ENCODE results near the gene STIL. TPM values are rescaled to one million over a fixed set of nuclear protein-coding genes. Genes with fewer than 3 reads are reported as not detected.

The STIL gene
- polyA plus RNA-seq, 2 donors: 1.6 to 2.4 TPM

DNA sequence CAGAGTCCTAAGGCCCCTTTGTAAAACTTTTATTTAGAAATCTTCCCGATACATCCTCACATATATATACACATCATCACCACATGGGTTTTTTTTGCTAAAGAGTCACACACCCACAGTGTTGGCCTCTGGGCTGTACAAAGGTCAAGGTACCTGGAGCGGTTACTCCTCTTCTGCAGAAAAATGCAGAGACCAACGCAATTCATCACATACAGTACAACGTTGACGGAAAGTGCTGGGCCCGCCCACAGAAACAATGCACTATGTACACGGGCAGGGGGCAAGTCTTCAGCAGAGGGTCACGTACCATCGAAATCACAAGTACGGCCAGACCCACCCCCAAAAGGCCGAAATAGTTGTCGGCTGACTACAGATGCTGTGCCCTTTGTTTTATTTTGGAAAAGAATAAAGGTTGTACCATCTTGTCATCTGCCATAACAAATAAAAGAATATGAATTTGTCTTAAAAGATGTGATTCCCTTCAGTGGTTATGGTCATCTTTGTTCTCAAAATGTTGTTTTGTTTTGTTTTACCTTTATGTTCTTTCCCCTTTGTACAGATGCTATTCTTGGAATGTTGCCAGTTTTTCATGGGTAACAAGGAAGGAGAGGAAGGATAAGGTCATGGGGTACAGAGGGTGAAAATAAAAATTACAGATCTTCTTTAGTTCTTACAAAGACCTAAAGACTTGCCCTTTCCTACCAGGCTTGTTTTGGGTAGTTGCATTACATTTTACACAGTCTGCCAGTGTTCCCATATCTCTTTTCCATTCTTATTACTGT is 97.5 kb downstream of the STIL start:
- no peak overlapping the region for H3K4me3 ChIP-seq (ENCODE audit: low read depth in 1 of 2, low read length in 2 of 2)
- WGBS, 2 donors: 80 to 86% methylated on average over 12 of the region's 12 CpGs
- no peaks in the 10 kb centered on the region for H3K36me3 ChIP-seq (ENCODE audit: control insufficient read depth in 2 of 2, insufficient read depth in 2 of 2, low read length in 1 of 2)

GRCh38 chr1:47215713-47216112 is 98.2 kb downstream of the STIL start:
- Histone ChIP-seq H3K27ac (ENCODE audit: low read depth in 2 of 2, low read length in 1 of 2) (no peak overlapping the region), H3K27me3 (ENCODE audit: control insufficient read depth in 1 of 2, insufficient read depth in 2 of 2, low read length in 2 of 2) (no peaks in the 10 kb centered on the region), H3K9me3 (ENCODE audit: control insufficient read depth in 2 of 2, insufficient read depth in 1 of 2, low read depth in 1 of 2, low read length in 1 of 2) (no peaks in the 10 kb centered on the region), H3K36me3 (ENCODE audit: control insufficient read depth in 2 of 2, insufficient read depth in 2 of 2, low read length in 1 of 2) (no peaks in the 10 kb centered on the region), H3K4me1 (ENCODE audit: control insufficient read depth in 2 of 2, insufficient read depth in 2 of 2, low read length in 1 of 2) (no peaks in the 10 kb centered on the region), H3K4me3 (ENCODE audit: low read depth in 1 of 2, low read length in 2 of 2) (no peak overlapping the region)
- WGBS, 2 donors: 84 to 90% methylated on average over 4 of the region's 4 CpGs

More for the DNA sequence above, 97.5 kb downstream of the STIL start:
- H3K9me3 ChIP-seq (ENCODE audit: control insufficient read depth in 2 of 2, insufficient read depth in 1 of 2, low read depth in 1 of 2, low read length in 1 of 2): no peaks in the 10 kb centered on the region
- H3K4me1 ChIP-seq (ENCODE audit: control insufficient read depth in 2 of 2, insufficient read depth in 2 of 2, low read length in 1 of 2): no peaks in the 10 kb centered on the region
- H3K27ac ChIP-seq (ENCODE audit: low read depth in 2 of 2, low read length in 1 of 2): no peak overlapping the region
- H3K27me3 ChIP-seq (ENCODE audit: control insufficient read depth in 1 of 2, insufficient read depth in 2 of 2, low read length in 2 of 2): no peaks in the 10 kb centered on the region

DNA sequence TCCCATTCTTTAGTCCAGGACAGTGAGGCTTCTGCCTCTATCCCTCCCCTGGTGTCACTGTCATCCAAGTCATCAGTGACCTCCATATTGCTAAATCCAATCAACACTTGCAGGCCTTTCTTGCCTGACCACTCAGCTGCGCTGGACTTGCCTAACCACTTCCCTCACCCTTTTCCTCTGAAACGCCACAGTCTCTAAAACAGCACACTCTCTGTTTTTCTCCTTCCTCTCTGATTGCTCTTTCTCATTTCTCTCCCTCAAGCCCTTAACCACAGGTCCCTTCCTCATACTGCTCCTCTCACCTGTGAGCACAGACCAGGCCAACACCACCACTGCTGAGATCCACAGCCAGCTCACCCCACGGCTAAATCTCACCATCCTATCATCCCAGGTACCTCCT is 99.4 kb downstream of the STIL start:
- H3K27me3 ChIP-seq (ENCODE audit: control insufficient read depth in 1 of 2, insufficient read depth in 2 of 2, low read length in 2 of 2): no peaks in the 10 kb centered on the region
- H3K9me3 ChIP-seq (ENCODE audit: control insufficient read depth in 2 of 2, insufficient read depth in 1 of 2, low read depth in 1 of 2, low read length in 1 of 2): no peaks in the 10 kb centered on the region
- 61 to 66% methylated on average over 3 of the region's 3 CpGs for WGBS, 2 donors
- H3K27ac ChIP-seq (ENCODE audit: low read depth in 2 of 2, low read length in 1 of 2): no peak overlapping the region
- no peak overlapping the region for H3K4me3 ChIP-seq (ENCODE audit: low read depth in 1 of 2, low read length in 2 of 2)
- no peaks in the 10 kb centered on the region for H3K4me1 ChIP-seq (ENCODE audit: control insufficient read depth in 2 of 2, insufficient read depth in 2 of 2, low read length in 1 of 2)
- no peaks in the 10 kb centered on the region for H3K36me3 ChIP-seq (ENCODE audit: control insufficient read depth in 2 of 2, insufficient read depth in 2 of 2, low read length in 1 of 2)

DNA sequence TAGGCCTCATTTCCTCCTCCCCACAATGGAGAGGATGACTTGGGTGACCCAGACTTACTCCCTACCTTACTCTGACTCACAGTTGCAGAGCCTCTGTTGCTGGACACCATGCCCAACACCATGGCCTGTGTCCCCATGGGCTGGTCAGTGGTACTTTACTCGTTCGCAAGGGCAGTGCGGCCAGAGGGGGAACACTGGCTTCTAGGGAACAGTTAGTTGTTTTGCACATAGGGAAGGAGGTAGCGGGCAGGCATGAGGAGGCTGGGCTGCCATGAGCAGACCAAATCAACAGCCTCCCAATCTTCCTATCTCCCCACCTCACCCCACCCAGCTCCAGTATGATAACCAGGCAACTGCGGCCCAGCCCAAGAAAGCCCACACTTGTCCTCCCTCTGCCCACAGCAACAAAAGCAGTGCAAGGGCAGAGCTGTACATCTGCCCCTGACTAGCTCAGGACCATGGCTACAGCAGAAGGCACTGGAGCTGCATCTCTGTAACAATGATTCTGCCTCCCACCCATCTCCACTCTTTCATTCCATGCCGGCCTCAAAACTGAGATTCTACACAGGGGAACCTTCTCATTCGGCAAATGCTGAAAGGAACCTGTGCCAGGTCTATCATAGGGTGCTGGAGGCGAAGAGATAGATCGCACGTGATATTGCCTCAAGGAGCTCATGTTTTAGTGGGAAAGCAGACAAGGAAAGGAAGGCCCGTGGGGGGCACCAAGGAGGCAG is 100.5 kb downstream of the STIL start:
- no peaks in the 10 kb centered on the region for H3K4me1 ChIP-seq (ENCODE audit: control insufficient read depth in 2 of 2, insufficient read depth in 2 of 2, low read length in 1 of 2)
- H3K36me3 ChIP-seq (ENCODE audit: control insufficient read depth in 2 of 2, insufficient read depth in 2 of 2, low read length in 1 of 2): no peaks in the 10 kb centered on the region
- no peaks in the 10 kb centered on the region for H3K9me3 ChIP-seq (ENCODE audit: control insufficient read depth in 2 of 2, insufficient read depth in 1 of 2, low read depth in 1 of 2, low read length in 1 of 2)
- WGBS, 2 donors: 65 to 77% methylated on average over 11 of the region's 11 CpGs
- H3K4me3 ChIP-seq (ENCODE audit: low read depth in 1 of 2, low read length in 2 of 2): no peak overlapping the region
- H3K27me3 ChIP-seq (ENCODE audit: control insufficient read depth in 1 of 2, insufficient read depth in 2 of 2, low read length in 2 of 2): no peaks in the 10 kb centered on the region
- no peak overlapping the region for H3K27ac ChIP-seq (ENCODE audit: low read depth in 2 of 2, low read length in 1 of 2)

- H3K9me3 ChIP-seq (ENCODE audit: control insufficient read depth in 2 of 2, insufficient read depth in 1 of 2, low read depth in 1 of 2, low read length in 1 of 2): no peaks in the 10 kb centered on the region
- H3K27me3 ChIP-seq (ENCODE audit: control insufficient read depth in 1 of 2, insufficient read depth in 2 of 2, low read length in 2 of 2): no peaks in the 10 kb centered on the region
- H3K36me3 ChIP-seq (ENCODE audit: control insufficient read depth in 2 of 2, insufficient read depth in 2 of 2, low read length in 1 of 2): no peaks in the 10 kb centered on the region
- 71 to 86% methylated on average over 4 of the region's 4 CpGs for WGBS, 2 donors
- H3K27ac ChIP-seq (ENCODE audit: low read depth in 2 of 2, low read length in 1 of 2): no peak overlapping the region
- no peaks in the 10 kb centered on the region for H3K4me1 ChIP-seq (ENCODE audit: control insufficient read depth in 2 of 2, insufficient read depth in 2 of 2, low read length in 1 of 2)
- no peak overlapping the region for H3K4me3 ChIP-seq (ENCODE audit: low read depth in 1 of 2, low read length in 2 of 2)
Observed at GRCh38 chr1:47212636-47213229, 101.2 kb downstream of the STIL start.

DNA sequence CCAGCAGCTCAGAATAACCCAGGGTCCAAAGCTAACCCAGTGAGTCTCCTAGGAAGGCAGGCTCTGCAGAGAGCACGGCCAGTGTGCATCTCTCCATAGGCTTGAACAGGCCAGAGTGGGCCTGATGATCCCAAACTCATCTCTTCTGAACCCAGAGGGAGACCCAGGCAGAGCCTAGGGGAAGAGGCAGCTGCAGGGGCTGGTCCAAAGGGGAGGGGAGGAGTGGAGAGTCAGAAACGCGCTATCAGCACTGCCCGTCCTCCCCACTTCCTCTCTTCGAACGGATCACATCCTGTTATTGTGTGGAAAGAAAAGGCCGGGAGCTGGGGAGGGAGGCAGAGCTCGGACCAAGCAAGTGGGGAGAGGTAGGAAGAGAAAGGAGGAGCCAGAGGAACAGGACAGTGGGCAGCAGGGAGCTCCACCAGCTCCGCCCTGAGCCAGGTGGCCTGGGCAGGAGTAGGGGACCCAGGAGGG is 102.1 kb downstream of the STIL start:
- H3K27ac ChIP-seq (ENCODE audit: low read depth in 2 of 2, low read length in 1 of 2): no peak overlapping the region
- WGBS, 2 donors: 67 to 69% methylated on average over 9 of the region's 9 CpGs

GRCh38 chr1:47210666-47211065 is 103.3 kb downstream of the STIL start:
- H3K27me3 ChIP-seq (ENCODE audit: control insufficient read depth in 1 of 2, insufficient read depth in 2 of 2, low read length in 2 of 2): no peaks in the 10 kb centered on the region
- no peak overlapping the region for H3K27ac ChIP-seq (ENCODE audit: low read depth in 2 of 2, low read length in 1 of 2)
- no peaks in the 10 kb centered on the region for H3K9me3 ChIP-seq (ENCODE audit: control insufficient read depth in 2 of 2, insufficient read depth in 1 of 2, low read depth in 1 of 2, low read length in 1 of 2)
- no peaks in the 10 kb centered on the region for H3K4me1 ChIP-seq (ENCODE audit: control insufficient read depth in 2 of 2, insufficient read depth in 2 of 2, low read length in 1 of 2)
- H3K36me3 ChIP-seq (ENCODE audit: control insufficient read depth in 2 of 2, insufficient read depth in 2 of 2, low read length in 1 of 2): no peaks in the 10 kb centered on the region
- no peak overlapping the region for H3K4me3 ChIP-seq (ENCODE audit: low read depth in 1 of 2, low read length in 2 of 2)
- WGBS, 2 donors: 72 to 75% methylated on average over 3 of the region's 3 CpGs

More for the DNA sequence above, 102.1 kb downstream of the STIL start:
- Histone ChIP-seq H3K27me3 (ENCODE audit: control insufficient read depth in 1 of 2, insufficient read depth in 2 of 2, low read length in 2 of 2) (no peaks in the 10 kb centered on the region), H3K4me1 (ENCODE audit: control insufficient read depth in 2 of 2, insufficient read depth in 2 of 2, low read length in 1 of 2) (no peaks in the 10 kb centered on the region), H3K9me3 (ENCODE audit: control insufficient read depth in 2 of 2, insufficient read depth in 1 of 2, low read depth in 1 of 2, low read length in 1 of 2) (no peaks in the 10 kb centered on the region), H3K4me3 (ENCODE audit: low read depth in 1 of 2, low read length in 2 of 2) (no peak overlapping the region), H3K36me3 (ENCODE audit: control insufficient read depth in 2 of 2, insufficient read depth in 2 of 2, low read length in 1 of 2) (no peaks in the 10 kb centered on the region)

DNA sequence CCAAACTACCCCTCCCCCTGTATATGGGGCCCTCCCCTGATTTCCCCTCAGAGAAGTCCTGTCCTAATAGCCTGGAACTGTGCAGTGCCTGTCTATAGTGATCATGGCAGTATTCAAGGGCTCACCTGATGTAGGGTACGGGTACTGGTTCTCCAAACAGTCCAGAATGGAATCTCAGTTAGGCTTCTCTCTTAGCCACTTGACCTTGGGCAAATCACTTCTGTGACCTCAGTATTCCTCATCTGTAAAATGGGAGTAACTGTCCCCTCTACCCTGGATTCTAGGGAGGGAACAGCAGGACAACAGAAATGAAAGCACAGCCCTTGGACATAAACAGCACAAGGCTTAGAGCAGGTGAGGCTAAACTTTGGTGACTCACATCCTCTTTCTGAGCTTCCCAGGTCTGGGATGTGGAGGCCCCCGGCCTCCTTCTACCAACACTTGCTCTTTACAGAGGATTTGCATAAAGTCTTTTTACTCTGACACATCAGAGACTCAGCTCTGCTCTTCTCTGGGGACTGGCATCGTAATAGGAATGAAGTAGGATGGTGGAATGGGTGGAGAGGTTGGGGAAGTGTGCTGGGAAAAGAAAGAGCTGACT is 104.1 kb downstream of the STIL start:
- no peaks in the 10 kb centered on the region for H3K27me3 ChIP-seq (ENCODE audit: control insufficient read depth in 1 of 2, insufficient read depth in 2 of 2, low read length in 2 of 2)
- H3K4me1 ChIP-seq (ENCODE audit: control insufficient read depth in 2 of 2, insufficient read depth in 2 of 2, low read length in 1 of 2): no peaks in the 10 kb centered on the region
- H3K27ac ChIP-seq (ENCODE audit: low read depth in 2 of 2, low read length in 1 of 2): no peak overlapping the region
- 51 to 74% methylated on average over 3 of the region's 3 CpGs for WGBS, 2 donors
- H3K9me3 ChIP-seq (ENCODE audit: control insufficient read depth in 2 of 2, insufficient read depth in 1 of 2, low read depth in 1 of 2, low read length in 1 of 2): no peaks in the 10 kb centered on the region
- no peak overlapping the region for H3K4me3 ChIP-seq (ENCODE audit: low read depth in 1 of 2, low read length in 2 of 2)
- H3K36me3 ChIP-seq (ENCODE audit: control insufficient read depth in 2 of 2, insufficient read depth in 2 of 2, low read length in 1 of 2): no peaks in the 10 kb centered on the region

GRCh38 chr1:47209091-47209490 is 104.9 kb downstream of the STIL start:
- H3K27me3 ChIP-seq (ENCODE audit: control insufficient read depth in 1 of 2, insufficient read depth in 2 of 2, low read length in 2 of 2): no peaks in the 10 kb centered on the region

More at GRCh38 chr1:47209091-47209490, 104.9 kb downstream of the STIL start:
- H3K27ac ChIP-seq (ENCODE audit: low read depth in 2 of 2, low read length in 1 of 2): no peak overlapping the region
- WGBS, 2 donors: 58 to 63% methylated on average over 8 of the region's 8 CpGs
- H3K4me1 ChIP-seq (ENCODE audit: control insufficient read depth in 2 of 2, insufficient read depth in 2 of 2, low read length in 1 of 2): no peaks in the 10 kb centered on the region
- no peaks in the 10 kb centered on the region for H3K36me3 ChIP-seq (ENCODE audit: control insufficient read depth in 2 of 2, insufficient read depth in 2 of 2, low read length in 1 of 2)
- H3K4me3 ChIP-seq (ENCODE audit: low read depth in 1 of 2, low read length in 2 of 2): no peak overlapping the region
- no peaks in the 10 kb centered on the region for H3K9me3 ChIP-seq (ENCODE audit: control insufficient read depth in 2 of 2, insufficient read depth in 1 of 2, low read depth in 1 of 2, low read length in 1 of 2)
